Natural killer cell (primary cell): ENCODE measurements around the gene TRIM41. TPM values are rescaled to one million over a fixed set of nuclear protein-coding genes. Genes with fewer than 3 reads are reported as not detected.

Source experiments
- ATAC-seq, 3 donors: fragments of 150-1000 bp in 2 of 3; fragments of 200-7000 bp in 1 of 3; cut with Tn5 transposase; 1 replicate in 1 of 3; 2 replicates in 2 of 3; pipeline ENCODE4 v1.10.0; 2021; ENCODE audit warnings: mild to moderate bottlenecking in 2 of 3, moderate library complexity in 2 of 3
- DNase-seq, 2 donors: peaks; one replicate each; pipeline versions ENCODE4 v3.0.0 to v3.0.0-alpha.2; 2013 to 2021; ENCODE audit warnings: mixed read lengths in 1 of 2
- H3K27ac ChIP-seq: one replicate; pipeline ENCODE4 v1.5.1; 2013; ENCODE audit warnings: mild to moderate bottlenecking, low read length
- H3K27me3 ChIP-seq: one replicate; pipeline ENCODE4 v1.6.1; 2013; ENCODE audit warnings: low read length; ENCODE audit not compliant: control insufficient read depth, insufficient read depth
- H3K36me3 ChIP-seq: one replicate; pipeline ENCODE4 v1.6.1; 2013; ENCODE audit warnings: low read length; ENCODE audit not compliant: control insufficient read depth, insufficient read depth
- H3K4me1 ChIP-seq: one replicate; pipeline ENCODE4 v1.6.1; 2013; ENCODE audit warnings: low read length; ENCODE audit not compliant: control insufficient read depth, insufficient read depth
- H3K4me3 ChIP-seq: one replicate; pipeline ENCODE4 v1.5.1; 2013; ENCODE audit warnings: low read length
- H3K9me3 ChIP-seq: one replicate; pipeline ENCODE4 v1.6.1; 2013; ENCODE audit warnings: low read length; ENCODE audit not compliant: control insufficient read depth, insufficient read depth
- H3K27ac Mint-ChIP-seq, 2 donors: one replicate each; pipeline ENCODE4 v1.8.0; 2022; ENCODE audit warnings: mild to moderate bottlenecking in 2 of 2, mixed read lengths in 2 of 2, moderate library complexity in 1 of 2
- H3K27me3 Mint-ChIP-seq, 2 donors: one replicate each; pipeline ENCODE4 v1.8.0; 2022; ENCODE audit warnings: low read depth in 2 of 2, mixed read lengths in 2 of 2
- H3K36me3 Mint-ChIP-seq: one replicate; pipeline ENCODE4 v1.8.0; 2022; ENCODE audit warnings: mixed read lengths
- H3K4me1 Mint-ChIP-seq, 2 donors: one replicate each; pipeline ENCODE4 v1.8.0; 2022; ENCODE audit warnings: mixed read lengths in 2 of 2
- H3K4me3 Mint-ChIP-seq: one replicate; pipeline ENCODE4 v1.8.0; 2022; ENCODE audit warnings: mild to moderate bottlenecking, moderate library complexity, mixed read lengths
- H3K9me3 Mint-ChIP-seq, 2 donors: one replicate each; pipeline ENCODE4 v1.8.0; 2022; ENCODE audit warnings: mixed read lengths in 2 of 2
- CTCF ChIP-seq: fragments of 200-600 bp; IDR thresholded peaks from one replicate; pipeline ENCODE4 v1.8.0; 2022; ENCODE audit warnings: antibody characterized with exemption
- WGBS: methylation state at CpG from one replicate; pipeline ENCODE4 v1.1.7; 2013; ENCODE audit warnings: missing lambda C conversion rate; ENCODE audit not compliant: insufficient coverage; 5-methylcytosine and 5-hydroxymethylcytosine counted together
- intact Hi-C: fragments of 100-400 bp; cut with micrococcal nuclease; formaldehyde crosslinking; loops from one replicate; pipeline ENCODE4 v1.14.2; 2022
- total RNA-seq, 4 donors: library from RNA; stranded (reverse); fragments of 120-200 nt in 1 of 4; gene quantifications; one replicate each; pipeline versions ENCODE4 v1.2.3 to v1.2.4, GENCODE V29; 2013 to 2022

The TRIM41 gene
- total RNA-seq, 3 donors from 2014 or later (not counting 1 experiment from before 2014, with no cell fraction given): 33.4 to 41.6 (median 36.0) TPM

DNA sequence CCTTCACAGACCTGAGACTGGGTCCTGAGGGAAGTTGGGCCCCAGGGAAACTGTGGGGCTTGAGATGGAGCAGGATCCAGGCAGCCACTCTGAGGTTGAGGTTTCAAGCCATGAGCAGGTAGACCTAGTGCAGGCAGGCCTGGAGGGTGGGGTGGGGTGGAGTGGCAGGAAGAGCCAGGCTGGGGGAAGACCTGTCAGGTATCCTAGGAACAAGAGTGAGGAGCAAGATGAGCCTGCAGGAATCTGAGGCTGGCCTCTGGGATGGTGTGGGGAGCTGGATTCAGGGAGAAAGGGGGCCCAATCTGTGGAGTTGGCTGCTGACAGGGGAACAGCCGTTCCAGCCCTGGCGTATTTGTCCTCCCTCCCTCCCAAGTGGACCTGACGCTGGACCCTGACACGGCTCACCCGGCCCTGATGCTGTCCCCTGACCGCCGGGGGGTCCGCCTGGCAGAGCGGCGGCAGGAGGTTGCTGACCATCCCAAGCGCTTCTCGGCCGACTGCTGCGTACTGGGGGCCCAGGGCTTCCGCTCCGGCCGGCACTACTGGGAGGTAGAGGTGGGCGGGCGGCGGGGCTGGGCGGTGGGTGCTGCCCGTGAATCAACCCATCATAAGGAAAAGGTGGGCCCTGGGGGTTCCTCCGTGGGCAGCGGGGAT, 10.8 kb downstream of the TRIM41 start:
- Mint-ChIP-seq H3K36me3 (peaks cover 13% of the 10 kb centered on the region), H3K9me3 (no peaks in the 10 kb centered on the region), H3K27ac (peak overlapping the region in 1 of 2 donors; percentile 8), H3K4me3 (no peak overlapping the region), H3K4me1 (peaks cover 18 to 22% of the 10 kb centered on the region in 2 donors), H3K27me3 (no peaks in the 10 kb centered on the region)
- peak in 1 of 3 donors; percentile 13 for ATAC-seq
- peaks cover 82% of the 10 kb centered on the region for H3K36me3 ChIP-seq
- no peaks in the 10 kb centered on the region for H3K27me3 ChIP-seq
- intact Hi-C loops: no loop called here
- H3K4me1 ChIP-seq: no peaks in the 10 kb centered on the region
- no peak overlapping the region for H3K27ac ChIP-seq
- no peak overlapping the region for H3K4me3 ChIP-seq
- no peak for DNase-seq
- 96% methylated on average over 24 of the region's 24 CpGs for WGBS
- no peak for TF ChIP-seq CTCF
- H3K9me3 ChIP-seq: no peaks in the 10 kb centered on the region

- H3K4me3 Mint-ChIP-seq: no peak overlapping the region
- Histone ChIP-seq H3K4me1 (no peaks in the 10 kb centered on the region), H3K4me3 (no peak overlapping the region), H3K27ac (no peak overlapping the region), H3K9me3 (no peaks in the 10 kb centered on the region), H3K36me3 (peaks cover 89% of the 10 kb centered on the region), H3K27me3 (no peaks in the 10 kb centered on the region)
- H3K9me3 Mint-ChIP-seq: no peaks in the 10 kb centered on the region
- intact Hi-C loops: no loop called here
- no peak for DNase-seq
- peaks cover 16 to 21% of the 10 kb centered on the region in 2 donors for H3K4me1 Mint-ChIP-seq
- peaks cover 19% of the 10 kb centered on the region for H3K36me3 Mint-ChIP-seq
- peak overlapping the region in 1 of 2 donors; percentile 38 for H3K27ac Mint-ChIP-seq
- peak in 1 of 3 donors; percentile 8 for ATAC-seq
- 93% methylated on average over 21 of the region's 22 CpGs for WGBS
- no peak for TF ChIP-seq CTCF
- H3K27me3 Mint-ChIP-seq: no peaks in the 10 kb centered on the region
These were observed 11.6 kb downstream of the TRIM41 start for GRCh38 chr5:181234455-181235306.

GRCh38 chr5:181235323-181235688, 12.2 kb downstream of the TRIM41 start:
- H3K4me3 ChIP-seq: no peak overlapping the region
- 93% methylated on average over 4 of the region's 5 CpGs for WGBS
- ATAC-seq: no peak
- peak overlapping the region in 1 of 2 donors; percentile 38 for H3K27ac Mint-ChIP-seq
- peaks cover 12 to 17% of the 10 kb centered on the region in 2 donors for H3K4me1 Mint-ChIP-seq
- TF ChIP-seq CTCF: no peak
- intact Hi-C loops: no loop called here
- no peak for DNase-seq
- H3K27ac ChIP-seq: no peak overlapping the region
- H3K9me3 Mint-ChIP-seq: no peaks in the 10 kb centered on the region
- H3K4me1 ChIP-seq: no peaks in the 10 kb centered on the region
- H3K27me3 Mint-ChIP-seq: no peaks in the 10 kb centered on the region
- H3K36me3 ChIP-seq: peaks cover 93% of the 10 kb centered on the region
- H3K9me3 ChIP-seq: no peaks in the 10 kb centered on the region
- H3K4me3 Mint-ChIP-seq: no peak overlapping the region
- no peaks in the 10 kb centered on the region for H3K27me3 ChIP-seq
- peaks cover 19% of the 10 kb centered on the region for H3K36me3 Mint-ChIP-seq
